GM13976 (cell line): ENCODE results near the gene FBXW5.

ENCODE experiments used
- DNase-seq: peaks from one replicate; pipeline ENCODE4 v3.0.0; 2012; ENCODE audit warnings: low spot score
- CTCF ChIP-seq: IDR thresholded peaks from 2 replicates; pipeline ENCODE4 v1.5.1; 2012; ENCODE audit warnings: borderline replicate concordance, mild to moderate bottlenecking; ENCODE audit not compliant: insufficient read depth; ENCODE audit errors: extremely low read depth, missing control alignments, control extremely low read depth
- in situ Hi-C: fragments of 300-500 bp; cut with MboI; formaldehyde crosslinking; loops from one replicate; pipeline ENCODE4 v1.12.0; 2022; ENCODE audit warnings: low sequenced_read_pairs, mixed read lengths, inconsistent platforms; ENCODE audit not compliant: unreplicated experiment

The FBXW5 gene

GRCh38 chr9:136957901-136958300, 13.4 kb upstream of the FBXW5 start:
- no peak for TF ChIP-seq CTCF

DNA sequence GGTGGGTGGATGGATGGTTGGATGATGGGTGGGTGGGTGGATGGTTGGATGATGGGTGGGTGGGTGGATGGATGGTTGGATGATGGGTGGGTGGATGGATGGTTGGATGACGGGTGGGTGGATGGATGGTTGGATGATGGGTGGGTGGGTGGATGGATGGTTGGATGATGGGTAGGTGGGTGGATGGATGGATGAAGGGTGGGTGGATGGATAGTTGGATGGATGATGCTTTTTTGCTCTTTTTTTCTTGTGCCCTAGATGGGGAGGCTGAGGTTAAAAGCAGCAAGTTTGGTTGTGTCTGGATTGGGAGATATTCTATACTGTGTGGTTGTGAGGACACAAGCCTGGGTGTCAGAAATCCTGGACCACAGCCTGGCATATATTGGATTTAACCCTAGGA, 12.9 kb upstream of the FBXW5 start:
- no peak for TF ChIP-seq CTCF
- DNase-seq, result no peak
- in situ Hi-C loops, result no loop called here

More at GRCh38 chr9:136957901-136958300, 13.4 kb upstream of the FBXW5 start:
- in situ Hi-C loops, result no loop called here
- no peak for DNase-seq

- no peak for DNase-seq
- in situ Hi-C loops, result no loop called here
- TF ChIP-seq CTCF, result no peak
These were observed 12.1 kb upstream of the FBXW5 start for GRCh38 chr9:136956604-136957003.

DNA sequence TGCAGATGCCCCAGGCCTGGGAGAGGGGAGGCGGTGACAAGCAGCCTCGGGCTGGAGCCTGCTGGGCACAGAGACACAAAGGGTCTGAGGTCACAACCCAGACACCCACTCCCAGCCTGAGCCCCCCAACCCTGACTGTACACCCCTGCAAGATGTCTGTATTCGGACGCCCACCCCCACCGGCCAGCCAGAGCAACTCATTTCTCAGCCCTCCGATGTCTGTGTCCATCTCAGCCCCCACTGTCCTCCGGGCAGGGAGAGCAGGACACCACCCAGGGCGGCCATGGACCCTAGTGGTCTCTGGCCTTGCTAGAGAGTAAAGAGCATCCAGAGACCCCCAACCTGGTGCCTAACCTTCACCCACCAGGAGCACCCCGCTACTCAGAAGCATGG, 11.4 kb upstream of the FBXW5 start:
- TF ChIP-seq CTCF, result no peak
- in situ Hi-C loops, result no loop called here
- no peak for DNase-seq

DNA sequence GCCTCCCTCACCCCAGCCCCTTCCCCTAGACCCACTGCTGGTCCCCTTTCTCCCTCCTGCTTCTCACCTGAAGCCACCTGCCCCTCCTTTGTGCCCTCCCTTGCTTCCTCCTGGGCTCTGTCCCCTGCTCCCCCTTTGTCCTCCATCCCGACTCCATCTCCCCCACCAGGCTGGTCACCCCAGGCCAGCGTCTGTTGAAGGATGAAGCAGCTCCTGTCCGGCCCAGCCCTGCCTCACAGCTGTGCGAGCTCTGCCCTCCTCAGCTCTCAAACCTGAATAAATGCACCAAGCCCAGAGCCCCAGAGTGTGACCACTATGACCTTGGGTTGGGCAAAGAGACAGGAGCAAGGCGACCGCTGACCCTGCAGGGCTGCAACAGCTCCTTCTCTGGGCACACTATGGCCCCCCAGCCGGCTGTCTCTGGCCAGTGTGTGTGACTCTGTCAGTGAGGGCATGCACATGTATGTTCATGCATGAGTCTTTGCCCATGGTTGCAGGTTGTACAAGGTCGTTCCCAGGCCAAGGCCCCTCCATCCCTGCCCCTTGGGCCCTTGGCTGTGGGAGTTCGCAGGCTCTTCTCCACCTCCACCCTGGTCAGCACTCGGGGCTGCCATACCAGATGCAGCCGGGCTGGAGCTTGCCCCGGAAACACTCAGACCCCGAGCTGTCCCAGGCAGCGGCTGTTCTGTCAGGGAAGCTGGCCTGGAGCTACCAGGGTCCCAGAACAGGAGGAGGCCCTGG, 10.8 kb upstream of the FBXW5 start:
- DNase-seq, result no peak
- no peak for TF ChIP-seq CTCF
- in situ Hi-C loops, result no loop called here

DNA sequence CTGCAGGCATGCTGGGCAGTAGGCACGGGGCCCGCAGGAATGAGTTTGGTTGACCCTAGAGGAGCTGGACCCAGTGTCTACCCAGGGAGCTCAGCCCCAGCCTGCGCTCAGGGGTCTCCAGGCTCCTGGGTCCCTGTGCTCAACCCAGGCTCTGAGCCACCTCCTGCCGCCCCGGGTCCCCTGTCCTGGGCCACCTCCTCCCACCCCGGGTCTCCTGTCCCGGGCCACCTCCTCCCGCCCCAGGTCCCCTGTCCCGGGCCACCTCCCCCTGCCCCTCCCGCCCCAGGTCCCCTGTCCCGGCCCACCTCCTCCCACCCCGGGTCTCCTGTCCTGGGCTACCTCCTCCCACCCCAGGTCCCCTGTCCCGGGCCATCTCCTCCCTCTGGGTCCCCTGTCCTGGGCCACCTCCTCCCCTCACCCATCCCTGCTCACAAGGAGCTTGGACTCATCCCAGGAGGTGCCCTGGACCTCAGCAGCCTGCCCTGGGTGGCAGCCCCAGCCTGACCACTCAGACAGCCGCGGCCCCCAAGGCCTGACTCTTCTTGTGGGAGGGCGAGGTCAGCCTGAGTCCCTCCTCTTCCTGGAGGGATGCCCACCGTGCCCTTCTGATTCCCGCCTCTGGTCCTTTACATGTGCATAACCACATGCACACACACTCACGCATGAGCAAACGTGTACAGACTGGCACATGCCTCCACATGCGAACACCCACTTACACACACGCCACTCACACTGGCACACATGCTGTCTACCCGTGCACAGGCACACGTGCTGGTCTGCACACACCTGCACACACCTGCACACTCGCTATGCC, 9.9 kb upstream of the FBXW5 start:
- in situ Hi-C loops, result no loop called here
- DNase-seq, result no peak
- TF ChIP-seq CTCF, result no peak
